ENCODE data around the gene USO1. TPM values are rescaled to one million over a fixed set of nuclear protein-coding genes. Genes with fewer than 3 reads are reported as not detected.
"Not testable (repeated sequence)": the region's sequence is repeated elsewhere in the genome, so short reads cannot be mapped to it uniquely, and the experiment has no call there.

Gene USO1
- total RNA-seq, 1 donor from 2014 or later: 64.5 TPM

- no peak for DNase-seq (ENCODE audit: low spot score)
Observed at GRCh38 chr4:75752637-75753036, 28.3 kb downstream of the USO1 start.

- no peak for DNase-seq (ENCODE audit: low spot score)
Observed at GRCh38 chr4:75769036-75769435, 44.7 kb downstream of the USO1 start.

GRCh38 chr4:75771607-75772006, 47.2 kb downstream of the USO1 start:
- no peak for DNase-seq (ENCODE audit: low spot score)

- no peak for DNase-seq (ENCODE audit: low spot score)
Observed at GRCh38 chr4:75777589-75777988, 53.2 kb downstream of the USO1 start.

GRCh38 chr4:75779105-75779757, 54.9 kb downstream of the USO1 start:
- DNase-seq (ENCODE audit: low spot score): no peak

- no peak for DNase-seq (ENCODE audit: low spot score)
Observed at GRCh38 chr4:75781305-75781704, 56.9 kb downstream of the USO1 start.

- no peak for DNase-seq (ENCODE audit: low spot score)
Observed at GRCh38 chr4:75786526-75786925, 62.1 kb downstream of the USO1 start.

- no peak for DNase-seq (ENCODE audit: low spot score)
Observed at GRCh38 chr4:75786938-75787337, 62.6 kb downstream of the USO1 start.

GRCh38 chr4:75790024-75790423, 65.6 kb downstream of the USO1 start:
- DNase-seq (ENCODE audit: low spot score): no peak

- no peak for DNase-seq (ENCODE audit: low spot score)
Observed at GRCh38 chr4:75800972-75801371, 76.6 kb downstream of the USO1 start.

- not testable (repeated sequence) for DNase-seq (ENCODE audit: low spot score)
Observed at GRCh38 chr4:75806035-75806434, 81.7 kb downstream of the USO1 start.

GRCh38 chr4:75817901-75818300, 93.5 kb downstream of the USO1 start:
- no peak for DNase-seq (ENCODE audit: low spot score)

GRCh38 chr4:75819121-75819520, 94.7 kb downstream of the USO1 start:
- no peak for DNase-seq (ENCODE audit: low spot score)

GRCh38 chr4:75820197-75820596, 95.8 kb downstream of the USO1 start:
- DNase-seq (ENCODE audit: low spot score): no peak

- no peak for DNase-seq (ENCODE audit: low spot score)
Observed at GRCh38 chr4:75820676-75821075, 96.3 kb downstream of the USO1 start.

- no peak for DNase-seq (ENCODE audit: low spot score)
Observed at GRCh38 chr4:75821216-75821615, 96.8 kb downstream of the USO1 start.

- no peak for DNase-seq (ENCODE audit: low spot score)
Observed at GRCh38 chr4:75821966-75822365, 97.6 kb downstream of the USO1 start.

- DNase-seq (ENCODE audit: low spot score): no peak
Observed at GRCh38 chr4:75822416-75822815, 98.0 kb downstream of the USO1 start.

- no peak for DNase-seq (ENCODE audit: low spot score)
Observed at GRCh38 chr4:75823812-75824211, 99.4 kb downstream of the USO1 start.

GRCh38 chr4:75830906-75831305, 106.5 kb downstream of the USO1 start:
- DNase-seq (ENCODE audit: low spot score): no peak

GRCh38 chr4:75831856-75832405, 107.6 kb downstream of the USO1 start:
- no peak for DNase-seq (ENCODE audit: low spot score)

- no peak for DNase-seq (ENCODE audit: low spot score)
Observed at GRCh38 chr4:75834095-75834771, 109.9 kb downstream of the USO1 start.

- no peak for DNase-seq (ENCODE audit: low spot score)
Observed at GRCh38 chr4:75834772-75835154, 110.4 kb downstream of the USO1 start.

All from ureter (tissue), 1 donor.